ENCODE data around the gene NT5DC3. TPM values are rescaled to one million over a fixed set of nuclear protein-coding genes. Genes with fewer than 3 reads are reported as not detected.

NT5DC3 gene
- total and polyA plus RNA-seq, 2 of the 13 experiments (the other 11 are each of a cell fraction or from before 2014, with no cell fraction given): 3.2 to 6.6 TPM

DNA sequence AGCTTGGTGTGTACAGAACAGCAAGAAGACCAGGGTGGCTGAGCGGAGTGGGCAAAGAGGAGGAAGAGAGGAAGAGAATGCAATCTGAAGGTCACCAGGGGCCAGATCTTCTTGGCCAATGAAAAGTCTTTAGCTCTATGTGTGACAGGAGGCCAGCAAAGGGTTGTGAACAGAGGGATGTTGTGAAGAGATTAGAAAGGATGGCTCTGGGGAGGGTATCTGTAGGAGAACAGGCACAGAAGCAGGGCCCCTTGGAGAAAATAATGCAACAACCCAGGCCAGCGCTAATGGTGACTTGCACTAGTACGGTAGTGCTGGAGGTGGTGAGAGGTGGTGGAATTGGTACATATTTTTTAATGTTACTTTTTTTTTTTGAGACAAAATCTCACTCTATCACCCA lies 97.2 kb downstream of the NT5DC3 start:
- DNase-seq (ENCODE audit: low spot score): no peak
- Histone ChIP-seq H3K79me2 (ENCODE audit: insufficient read depth, low read length) (no peaks in the 10 kb centered on the region), H3K36me3 (replicated peaks in 1 of 2; ENCODE audit: control insufficient read depth in 1 of 2, insufficient read depth in 2 of 2, low read length in 2 of 2) (no peaks in the 10 kb centered on the region), H3K9ac (ENCODE audit: insufficient read depth, low read depth, low read length) (no peak overlapping the region), H3K4me2 (ENCODE audit: low read depth, low read length) (no peak overlapping the region), H2AFZ (ENCODE audit: low read length) (no peak overlapping the region), H4K20me1 (ENCODE audit: insufficient read depth, low read length) (no peaks in the 10 kb centered on the region), H3K4me1 (ENCODE audit: insufficient read depth, low read length) (no peaks in the 10 kb centered on the region), H3K27me3 (ENCODE audit: control insufficient read depth in 1 of 2, insufficient read depth in 2 of 2, low read length in 2 of 2) (0 out of 5 replicates have a peak, but pooled peaks cover 0 to 3% of the 10 kb centered on the region in 2 experiments), H3K9me3 (ENCODE audit: low read length) (no peaks in the 10 kb centered on the region), H3K27ac (ENCODE audit: extremely low read length, insufficient read depth, low read length) (no peak overlapping the region), H3K4me3 (replicated peaks in 1 of 3; ENCODE audit: insufficient read depth in 1 of 3, low read depth in 2 of 3, low read length in 3 of 3) (no peak overlapping the region)
- TF ChIP-seq ZNF143 (CRISPR knock-in tag; IDR thresholded peaks at IDR 0.05) (no peak), RARA (CRISPR knock-in tag; IDR thresholded peaks at IDR 0.05) (no peak), ZNF879 (CRISPR knock-in tag; IDR thresholded peaks at IDR 0.05) (no peak), AGO1 (IDR thresholded peaks at IDR 0.05; ENCODE audit: low read depth, low read length, poor library complexity, severe bottlenecking) (no peak), ZSCAN25 (CRISPR knock-in tag; IDR thresholded peaks at IDR 0.05) (no peak), PAX8 (CRISPR knock-in tag; IDR thresholded peaks at IDR 0.05; ENCODE audit: borderline replicate concordance) (no peak), ZNF552 (CRISPR knock-in tag; IDR thresholded peaks at IDR 0.05; ENCODE audit: borderline replicate concordance) (no peak), AHR (CRISPR knock-in tag; IDR thresholded peaks at IDR 0.05) (no peak), SUZ12 (IDR thresholded peaks at IDR 0.05; ENCODE audit: low read depth, low read length) (no peak)
- no peak for FAIRE-seq
- no peak for ATAC-seq
- in situ Hi-C loops (cut with HindIII; ENCODE audit: extremely low pct_ligation_motif_present, low pct_unique_long_range_greater_than_20kb): no loop called here
- no TSS peak for BruUV-seq (replicated peaks)
- POLR2A ChIA-PET: no interaction called here
- intact Hi-C loops (cut with micrococcal nuclease; ENCODE audit: unreplicated experiment): no loop called here
- CTCF ChIA-PET (ENCODE audit: low intra/inter-chr PET ratio, low total read pairs): no interaction called here
- 51% methylated on average over 3 of the region's 3 CpGs for WGBS (ENCODE audit: low lambda C conversion rate)

DNA sequence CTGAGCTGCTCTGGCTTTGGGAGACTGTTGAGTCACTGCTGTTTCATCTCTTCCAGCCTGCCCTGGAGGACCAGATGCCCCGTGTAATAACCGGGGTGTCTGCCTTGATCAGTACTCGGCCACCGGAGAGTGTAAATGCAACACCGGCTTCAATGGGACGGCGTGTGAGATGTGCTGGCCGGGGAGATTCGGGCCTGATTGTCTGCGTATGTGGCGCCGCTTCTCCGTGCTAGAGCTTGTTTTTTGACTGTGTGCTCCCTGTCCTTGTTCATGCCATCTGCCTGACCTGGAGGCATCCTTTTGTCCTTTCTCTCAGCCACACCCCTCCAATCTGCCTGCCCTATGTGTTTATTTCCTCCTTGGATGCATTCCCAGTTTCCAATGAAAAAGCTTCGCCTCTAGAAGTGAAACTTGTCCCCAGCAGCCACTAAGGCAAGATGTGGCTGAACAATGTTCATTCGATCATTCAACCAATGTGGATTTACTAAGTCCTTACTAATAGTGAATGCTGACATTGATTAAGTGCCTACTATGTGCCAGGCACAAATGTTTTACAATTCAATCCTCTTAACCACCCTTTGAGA lies 98.6 kb downstream of the NT5DC3 start:
- 65% methylated on average over 10 of the region's 15 CpGs for whole genome bisulfite sequencing (ENCODE audit: low lambda C conversion rate)
- TF ChIP-seq ZFP37 (CRISPR knock-in tag; IDR thresholded peaks at IDR 0.05; ENCODE audit: borderline replicate concordance) (no peak), ZNF333 (CRISPR knock-in tag; IDR thresholded peaks at IDR 0.05; ENCODE audit: borderline replicate concordance) (no peak), ZNF883 (CRISPR knock-in tag; IDR thresholded peaks at IDR 0.05; ENCODE audit: not compliant biosample characterization) (no peak), ZNF775 (CRISPR knock-in tag; IDR thresholded peaks at IDR 0.05; ENCODE audit: borderline replicate concordance) (no peak), NFIC (IDR thresholded peaks at IDR 0.05; ENCODE audit: low read length) (no peak)
- TF ChIP-seq, protein P1, sequence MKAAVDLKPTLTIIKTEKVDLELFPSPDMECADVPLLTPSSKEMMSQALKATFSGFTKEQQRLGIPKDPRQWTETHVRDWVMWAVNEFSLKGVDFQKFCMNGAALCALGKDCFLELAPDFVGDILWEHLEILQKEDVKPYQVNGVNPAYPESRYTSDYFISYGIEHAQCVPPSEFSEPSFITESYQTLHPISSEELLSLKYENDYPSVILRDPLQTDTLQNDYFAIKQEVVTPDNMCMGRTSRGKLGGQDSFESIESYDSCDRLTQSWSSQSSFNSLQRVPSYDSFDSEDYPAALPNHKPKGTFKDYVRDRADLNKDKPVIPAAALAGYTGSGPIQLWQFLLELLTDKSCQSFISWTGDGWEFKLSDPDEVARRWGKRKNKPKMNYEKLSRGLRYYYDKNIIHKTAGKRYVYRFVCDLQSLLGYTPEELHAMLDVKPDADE (CRISPR knock-in tag; IDR thresholded peaks at IDR 0.05): no peak
- TF ChIP-seq, protein P2, sequence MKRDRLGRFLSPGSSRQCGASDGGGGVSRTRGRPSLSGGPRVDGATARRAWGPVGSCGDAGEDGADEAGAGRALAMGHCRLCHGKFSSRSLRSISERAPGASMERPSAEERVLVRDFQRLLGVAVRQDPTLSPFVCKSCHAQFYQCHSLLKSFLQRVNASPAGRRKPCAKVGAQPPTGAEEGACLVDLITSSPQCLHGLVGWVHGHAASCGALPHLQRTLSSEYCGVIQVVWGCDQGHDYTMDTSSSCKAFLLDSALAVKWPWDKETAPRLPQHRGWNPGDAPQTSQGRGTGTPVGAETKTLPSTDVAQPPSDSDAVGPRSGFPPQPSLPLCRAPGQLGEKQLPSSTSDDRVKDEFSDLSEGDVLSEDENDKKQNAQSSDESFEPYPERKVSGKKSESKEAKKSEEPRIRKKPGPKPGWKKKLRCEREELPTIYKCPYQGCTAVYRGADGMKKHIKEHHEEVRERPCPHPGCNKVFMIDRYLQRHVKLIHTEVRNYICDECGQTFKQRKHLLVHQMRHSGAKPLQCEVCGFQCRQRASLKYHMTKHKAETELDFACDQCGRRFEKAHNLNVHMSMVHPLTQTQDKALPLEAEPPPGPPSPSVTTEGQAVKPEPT (CRISPR knock-in tag; IDR thresholded peaks at IDR 0.05; ENCODE audit: low read depth): no peak
- Histone ChIP-seq H3K4me2 (ENCODE audit: low read depth, low read length) (no peak overlapping the region), H3K36me3 (replicated peaks in 1 of 2; ENCODE audit: control insufficient read depth in 1 of 2, insufficient read depth in 2 of 2, low read length in 2 of 2) (no peaks in the 10 kb centered on the region), H3K27ac (ENCODE audit: extremely low read length, insufficient read depth, low read length) (no peak overlapping the region), H4K20me1 (ENCODE audit: insufficient read depth, low read length) (no peaks in the 10 kb centered on the region), H3K27me3 (ENCODE audit: control insufficient read depth in 1 of 2, insufficient read depth in 2 of 2, low read length in 2 of 2) (0 out of 5 replicates have a peak, but pooled peaks cover 0 to 3% of the 10 kb centered on the region in 2 experiments), H2AFZ (ENCODE audit: low read length) (no peak overlapping the region), H3K4me1 (ENCODE audit: insufficient read depth, low read length) (no peaks in the 10 kb centered on the region), H3K9me3 (ENCODE audit: low read length) (no peaks in the 10 kb centered on the region), H3K4me3 (replicated peaks in 1 of 3; ENCODE audit: insufficient read depth in 1 of 3, low read depth in 2 of 3, low read length in 3 of 3) (no peak overlapping the region), H3K9ac (ENCODE audit: insufficient read depth, low read depth, low read length) (no peak overlapping the region), H3K79me2 (ENCODE audit: insufficient read depth, low read length) (no peaks in the 10 kb centered on the region)
- in situ Hi-C loops (cut with HindIII; ENCODE audit: extremely low pct_ligation_motif_present, low pct_unique_long_range_greater_than_20kb) (no loop called here), intact Hi-C loops (cut with micrococcal nuclease; ENCODE audit: unreplicated experiment) (no loop called here)
- DNase-seq (ENCODE audit: low spot score) (no peak), ATAC-seq (no peak), FAIRE-seq (no peak)
- ChIA-PET CTCF (ENCODE audit: low intra/inter-chr PET ratio, low total read pairs) (no interaction called here), POLR2A (no interaction called here)
- no TSS peak for BruUV-seq (replicated peaks)

Measured in HepG2 (cell line).